CD4-positive, alpha-beta T cell treated with Interleukin-10 for 1 hour (primary cell): ENCODE data around the gene NEK6.

ENCODE experiments used
- DNase-seq: peaks from one replicate; pipeline ENCODE4 v3.0.0-alpha.2; 2020

Gene NEK6

DNA sequence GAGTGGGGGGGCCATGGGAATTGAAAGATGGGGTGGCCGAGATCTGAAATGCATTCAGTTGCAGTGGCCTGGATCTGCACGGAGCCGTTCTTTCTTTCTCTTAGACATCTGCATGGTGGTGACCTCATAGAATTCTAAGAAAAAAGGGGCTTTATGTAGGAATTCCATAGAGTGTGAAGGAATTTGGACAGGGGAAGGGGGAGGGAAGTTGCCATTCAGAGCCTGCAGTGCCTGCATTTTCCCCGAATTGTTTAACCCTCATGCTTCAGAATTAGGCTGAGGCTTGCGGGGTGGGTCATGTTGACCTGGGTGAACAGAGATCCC is 4.9 kb downstream of the NEK6 start:
- no peak for DNase-seq

DNA sequence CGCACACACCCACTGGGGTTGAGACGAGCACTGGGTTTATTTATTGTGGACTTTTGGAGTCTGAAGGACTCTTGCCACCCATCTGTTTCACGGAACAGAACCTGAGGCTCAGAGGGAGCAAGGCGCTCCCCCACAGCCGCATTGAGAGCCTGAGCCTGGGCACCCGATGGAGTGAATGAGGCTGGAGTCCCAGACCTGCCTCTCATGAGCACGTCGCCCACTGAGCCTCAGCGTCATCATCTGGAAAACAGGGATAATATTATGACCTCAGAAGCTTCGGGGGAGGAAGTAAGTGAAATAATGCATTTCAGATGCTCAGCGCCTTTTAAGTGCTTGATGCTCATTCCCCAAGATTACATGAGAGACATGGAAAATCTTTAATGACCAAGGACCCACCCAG is 5.5 kb downstream of the NEK6 start:
- DNase-seq: no peak

DNA sequence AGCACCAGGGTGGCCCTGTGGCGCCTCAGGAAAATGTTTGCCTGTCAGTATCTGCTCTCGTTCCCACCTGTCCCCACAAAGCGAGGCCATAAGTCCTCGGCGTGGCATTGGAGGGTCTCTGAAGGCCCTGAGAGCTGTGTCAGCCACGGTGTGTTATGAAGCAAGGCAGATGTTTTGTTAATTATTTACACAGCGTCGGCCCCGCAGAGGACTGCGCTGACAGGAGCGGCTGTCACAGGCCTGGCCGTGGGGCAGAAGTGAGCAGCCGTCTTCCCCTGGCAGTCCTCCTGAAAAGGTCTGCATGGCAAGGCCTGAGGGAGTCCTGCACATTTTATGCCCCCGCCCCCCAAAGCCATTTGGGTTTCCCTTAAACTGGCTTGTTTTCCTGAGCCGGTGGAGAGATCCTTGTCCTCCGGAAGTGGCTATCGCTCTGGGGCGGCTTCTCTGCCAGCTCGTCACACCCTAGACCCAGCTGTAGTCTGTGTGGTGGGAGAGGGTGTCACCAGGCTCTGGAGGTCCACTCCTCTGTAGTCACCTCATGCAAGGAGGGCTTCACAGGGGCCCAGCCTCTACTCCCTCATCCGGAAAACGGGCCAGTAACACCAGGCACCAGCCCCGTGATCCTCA is 6.2 kb downstream of the NEK6 start:
- no peak for DNase-seq

DNA sequence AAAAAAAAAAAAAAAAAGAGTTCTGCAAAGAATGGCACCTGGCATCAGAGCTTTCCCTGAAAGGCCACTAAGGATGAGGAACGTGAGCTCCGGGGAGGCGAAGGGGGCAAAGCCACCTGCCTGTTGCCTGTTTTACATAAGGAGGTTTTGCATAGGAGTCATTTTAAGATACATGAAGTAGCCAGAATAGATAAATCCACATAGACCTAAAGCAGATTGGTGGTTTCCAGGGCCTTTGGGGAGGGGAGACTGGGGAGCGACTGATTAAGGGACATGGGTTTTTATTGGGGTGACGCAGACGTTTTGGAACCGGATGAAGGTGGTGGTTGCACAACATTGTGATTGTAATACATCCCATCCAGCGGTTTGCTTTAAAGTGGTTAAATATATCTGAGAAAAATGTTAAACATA is 7.1 kb downstream of the NEK6 start:
- DNase-seq: no peak

DNA sequence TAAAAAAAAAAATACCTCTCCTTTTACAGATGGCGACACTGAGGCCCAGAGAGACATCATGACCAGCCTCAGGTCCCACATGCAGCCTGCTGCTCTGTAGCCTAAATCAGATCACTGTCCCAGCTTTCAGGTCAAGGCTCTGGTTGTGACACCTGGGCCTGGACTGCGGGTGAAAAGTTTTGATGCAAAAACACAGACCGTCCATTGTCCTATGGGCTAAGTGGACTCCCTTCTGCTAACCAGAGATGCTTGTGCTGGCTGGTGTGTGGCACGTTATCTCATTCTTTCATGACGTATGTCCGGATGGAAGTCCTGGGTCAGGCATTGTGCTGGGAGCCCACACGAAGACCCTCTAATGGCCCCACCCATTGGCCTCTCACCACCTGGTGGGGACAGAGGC is 7.8 kb downstream of the NEK6 start:
- no peak for DNase-seq

DNA sequence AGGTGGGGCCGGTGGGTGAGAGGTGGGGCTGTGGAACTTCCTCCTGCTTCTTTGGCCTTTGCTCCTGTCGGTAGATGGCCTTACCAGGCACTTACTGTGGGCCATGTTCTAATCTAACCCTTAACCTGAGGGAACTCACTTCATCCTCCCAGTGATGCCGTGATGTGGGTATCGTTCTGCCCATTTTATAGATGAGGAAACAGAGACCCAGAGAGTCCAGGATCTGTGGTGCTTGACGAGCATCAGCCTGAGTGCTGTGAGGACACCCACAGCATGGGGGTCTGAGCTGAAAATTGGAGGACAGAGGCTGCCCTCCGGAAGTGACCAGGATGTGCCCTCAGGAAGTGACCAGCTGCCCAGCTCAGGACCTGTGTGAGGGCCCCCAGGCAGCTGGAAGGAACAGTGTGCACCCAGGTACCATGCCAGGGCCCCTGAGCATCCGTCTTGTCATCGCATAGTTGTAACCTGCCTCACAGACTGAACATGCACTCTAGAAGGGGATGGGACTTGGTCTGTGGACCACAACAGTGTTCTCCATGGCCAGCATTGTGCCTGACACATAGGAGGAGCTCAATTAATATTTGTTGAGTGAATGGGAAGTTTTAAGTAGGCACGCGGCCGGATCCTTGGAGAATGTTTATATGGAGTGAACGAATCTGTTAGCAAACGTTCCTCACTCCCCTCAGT is 8.5 kb downstream of the NEK6 start:
- no peak for DNase-seq

DNA sequence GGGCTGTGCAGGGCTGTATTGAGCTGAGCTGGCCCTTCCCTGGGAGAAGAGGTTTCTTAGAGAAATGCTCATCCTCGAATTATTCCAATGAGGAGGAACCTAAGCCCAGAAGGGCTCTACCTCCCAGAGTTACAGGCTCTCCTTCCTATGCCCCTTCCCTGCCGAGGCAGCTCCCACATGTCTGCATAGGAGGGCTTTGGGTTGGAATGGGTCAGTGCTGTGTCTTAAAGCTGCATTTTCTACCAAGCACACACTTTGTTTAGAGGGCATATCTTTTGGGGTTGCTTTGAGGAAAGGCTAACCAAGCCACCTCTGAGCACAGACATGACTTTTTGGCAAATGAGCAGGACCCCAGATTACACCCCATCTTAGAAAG is 9.1 kb downstream of the NEK6 start:
- no peak for DNase-seq

DNA sequence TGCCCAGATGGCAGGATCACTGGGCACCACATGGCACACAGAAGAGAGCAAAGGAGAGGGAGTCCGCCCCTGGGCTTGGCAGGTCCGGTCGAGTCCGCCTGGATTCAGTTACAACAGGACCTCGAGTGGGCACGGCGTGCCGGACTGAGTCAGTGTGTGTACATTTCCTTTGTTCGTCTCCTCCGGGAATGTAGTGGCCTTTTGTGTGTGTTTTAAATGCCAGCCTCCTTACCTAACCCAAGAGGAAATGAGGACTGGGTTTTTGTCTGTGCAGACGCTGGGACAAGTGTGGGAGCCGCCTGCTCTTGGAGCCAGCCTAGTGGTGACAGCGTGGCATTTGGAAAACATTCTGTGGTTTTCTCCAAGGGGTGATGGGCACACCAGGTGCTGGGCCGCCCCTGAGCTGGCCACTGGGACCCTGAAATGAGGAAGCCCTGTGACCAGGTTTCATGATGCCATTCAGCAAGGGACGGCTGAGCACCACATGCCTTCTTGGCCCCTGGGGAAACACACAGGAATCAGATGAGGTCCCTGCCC is 9.6 kb downstream of the NEK6 start:
- no peak for DNase-seq

DNA sequence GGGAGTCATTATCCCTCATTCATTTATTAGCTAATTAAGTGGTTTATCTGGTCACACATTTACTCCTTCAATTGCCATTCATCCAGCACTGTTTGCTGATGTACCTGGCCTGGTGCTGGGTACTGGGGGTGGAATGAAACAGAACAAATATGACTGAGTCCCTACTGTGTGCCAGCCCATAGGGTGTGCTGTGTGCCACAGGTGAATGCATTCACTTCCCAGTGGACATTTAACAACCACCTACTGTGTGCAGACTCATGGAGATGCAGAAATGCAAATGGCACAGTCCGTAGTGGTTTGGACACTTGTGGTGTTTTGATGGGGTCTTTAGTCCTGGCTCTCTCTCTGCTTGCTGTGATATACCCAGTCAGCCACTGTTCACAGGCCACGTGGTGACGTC is 10.5 kb downstream of the NEK6 start:
- no peak for DNase-seq

DNA sequence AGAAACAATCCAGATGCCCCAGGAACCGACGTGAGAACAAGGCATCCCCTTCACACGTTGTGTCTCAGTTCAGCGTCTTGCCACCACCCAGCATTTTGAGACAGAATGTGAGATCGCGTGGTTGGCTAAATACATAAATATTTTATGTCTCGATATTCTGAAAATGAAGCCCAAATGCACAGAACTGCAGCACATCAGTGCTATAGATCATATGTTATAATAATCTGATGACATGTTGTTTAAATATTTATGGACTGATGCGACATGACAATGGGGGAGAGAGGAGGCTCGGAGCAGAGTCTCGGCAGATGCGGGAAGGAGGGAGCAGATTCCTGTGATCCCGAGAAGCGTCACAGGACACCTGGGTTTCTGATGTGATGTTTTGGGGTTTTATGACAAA is 10.9 kb downstream of the NEK6 start:
- no peak for DNase-seq

DNA sequence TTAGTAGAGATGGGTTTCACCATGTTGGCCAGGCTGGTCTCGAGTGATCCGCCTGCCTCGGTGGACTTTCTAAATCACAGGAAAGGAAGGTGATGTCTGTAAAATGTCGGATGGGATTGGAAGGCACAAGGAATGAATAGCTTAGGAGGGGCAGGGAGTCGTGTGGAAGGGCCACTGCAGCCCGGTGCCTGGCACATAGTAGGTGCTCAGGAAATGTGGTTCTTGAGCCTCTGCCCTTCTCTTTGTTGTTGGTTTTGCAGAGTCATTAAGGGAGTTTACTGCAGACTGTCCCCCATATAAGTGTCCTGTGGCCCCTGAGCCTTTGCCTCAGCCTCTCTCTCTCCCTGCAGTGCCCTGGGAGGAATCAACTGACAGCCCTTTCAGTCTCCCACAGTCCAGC is 11.8 kb downstream of the NEK6 start:
- no peak for DNase-seq

DNA sequence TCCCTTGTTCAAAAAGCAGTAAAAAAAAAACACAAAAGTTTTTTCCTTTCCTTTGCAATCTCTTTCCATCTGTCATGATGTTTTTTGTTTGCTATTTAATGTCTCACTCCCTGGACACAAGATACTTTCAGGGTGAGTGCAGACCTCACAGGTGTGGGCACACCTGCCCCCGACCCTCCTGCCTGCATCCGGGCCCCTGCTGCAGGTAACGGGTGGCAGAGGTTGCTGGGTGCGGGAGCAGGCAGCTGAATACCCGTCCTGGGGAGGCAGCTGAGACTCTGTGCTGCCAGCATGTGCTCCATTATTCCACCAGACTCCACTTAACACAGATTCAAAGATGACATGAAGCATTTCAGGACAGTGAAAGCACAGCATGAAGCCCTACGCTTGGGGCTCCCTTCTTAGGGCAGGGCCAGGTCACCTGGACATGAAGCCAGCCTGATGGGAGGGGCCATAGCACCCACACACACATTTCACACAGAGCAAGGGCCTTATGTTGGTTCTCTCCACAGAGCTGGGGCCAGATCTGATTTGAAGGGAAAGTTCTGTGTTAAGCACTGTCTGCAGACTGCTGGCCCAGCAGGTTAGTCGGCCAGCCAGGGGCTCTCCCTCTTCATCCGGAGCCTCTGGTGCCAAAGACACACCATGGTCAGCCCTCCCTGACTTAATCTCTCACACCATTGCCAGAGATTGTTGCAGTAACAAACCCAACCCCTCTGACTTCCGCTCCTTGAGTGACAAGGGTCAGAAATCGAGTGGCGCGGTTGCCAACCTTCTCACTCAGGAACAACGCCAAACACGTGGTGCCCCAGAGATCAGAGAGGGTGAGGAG is 13.0 kb downstream of the NEK6 start:
- DNase-seq: no peak

DNA sequence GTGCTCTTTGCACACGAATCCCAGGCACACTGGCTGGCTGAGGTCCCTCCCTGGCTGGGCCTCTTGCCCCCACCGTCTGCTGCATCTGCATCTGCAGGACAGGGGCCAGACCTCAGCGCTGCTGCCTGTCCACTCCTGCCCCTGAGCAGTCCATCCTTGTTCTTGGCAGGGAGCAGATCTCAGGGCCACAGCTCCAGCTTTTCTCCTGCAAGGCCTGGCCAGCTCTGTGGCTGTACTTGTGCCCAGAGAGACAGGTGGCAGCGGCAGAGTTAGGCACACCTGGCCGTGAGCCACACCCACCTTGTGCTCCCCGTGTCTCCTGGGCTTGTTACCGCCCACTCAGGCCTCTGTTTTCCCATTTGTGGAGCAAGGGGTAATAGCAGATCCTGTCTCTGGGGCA is 13.9 kb downstream of the NEK6 start:
- no peak for DNase-seq

DNA sequence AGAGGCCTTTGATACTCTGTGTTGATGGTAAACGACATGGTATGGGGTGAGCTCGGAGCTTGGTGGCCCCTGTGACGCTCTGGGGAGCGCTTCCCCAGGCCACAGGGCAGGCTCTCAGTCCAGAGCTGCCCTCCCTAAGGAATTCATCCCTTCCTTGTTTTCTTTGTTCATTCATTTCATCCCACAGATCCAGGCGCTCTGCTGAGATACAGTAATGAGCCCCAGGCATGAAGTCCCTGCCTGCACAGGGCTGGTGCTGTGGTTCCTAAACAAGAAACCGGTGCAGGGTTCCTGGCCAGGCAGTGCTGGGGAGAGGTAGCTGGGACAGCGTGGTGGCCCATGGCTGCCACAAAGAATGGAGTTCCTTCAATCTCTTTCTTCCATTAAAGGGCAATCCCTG is 14.4 kb downstream of the NEK6 start:
- no peak for DNase-seq

DNA sequence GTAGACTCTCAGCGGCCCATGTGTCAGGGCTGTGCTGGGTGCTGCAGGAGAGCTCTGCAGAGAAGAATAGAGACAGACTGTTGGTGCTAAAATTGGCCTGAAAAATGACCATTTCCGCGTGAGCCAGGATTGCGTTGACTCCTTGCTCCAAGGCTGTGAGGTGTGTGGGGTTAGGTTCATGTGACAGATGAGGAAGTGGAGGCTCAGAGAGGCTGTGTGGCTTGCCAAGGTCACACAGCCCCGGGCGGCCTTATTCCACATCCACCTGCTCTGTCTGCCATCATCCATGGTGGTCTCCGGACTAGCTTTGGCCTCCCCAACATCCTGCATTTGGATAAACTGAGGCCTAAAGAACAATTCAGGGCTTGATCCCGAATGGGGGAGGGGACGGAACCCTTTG is 15.2 kb downstream of the NEK6 start:
- DNase-seq: no peak

DNA sequence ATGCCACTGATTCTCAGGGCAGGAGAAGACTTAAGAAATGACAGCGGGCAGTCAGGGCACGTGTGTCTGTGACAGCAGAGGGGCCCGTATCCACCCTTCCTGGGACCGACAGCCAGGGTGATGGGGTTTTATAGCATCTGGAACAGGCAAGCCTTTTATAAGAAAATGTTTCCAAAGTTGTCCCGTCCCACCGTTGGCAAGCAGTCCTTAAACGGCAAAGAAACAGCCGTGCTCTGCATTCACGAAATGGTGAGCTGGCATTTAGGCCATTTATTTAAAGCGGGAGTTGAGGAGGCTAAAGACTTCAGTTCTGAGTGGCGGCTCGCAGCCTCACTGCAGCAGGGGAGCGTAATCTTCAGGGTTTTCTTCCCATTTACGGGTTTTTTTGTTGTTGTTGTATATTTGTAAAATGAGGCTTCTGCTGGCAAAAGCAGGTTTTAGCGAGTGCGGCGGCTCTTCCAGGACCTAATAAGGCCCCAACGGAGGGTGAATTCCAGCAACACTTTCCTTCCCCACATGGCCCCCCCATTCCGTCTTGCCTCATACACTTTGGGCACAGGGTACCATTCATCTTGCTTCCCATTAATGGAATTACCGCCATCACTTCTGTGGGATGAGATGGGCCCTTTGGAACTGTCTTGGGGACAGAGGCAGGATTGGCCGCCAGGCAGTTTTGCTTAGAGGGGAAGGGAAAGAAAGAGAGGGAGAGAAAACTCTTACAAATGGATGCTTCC is 15.8 kb downstream of the NEK6 start:
- DNase-seq: no peak

DNA sequence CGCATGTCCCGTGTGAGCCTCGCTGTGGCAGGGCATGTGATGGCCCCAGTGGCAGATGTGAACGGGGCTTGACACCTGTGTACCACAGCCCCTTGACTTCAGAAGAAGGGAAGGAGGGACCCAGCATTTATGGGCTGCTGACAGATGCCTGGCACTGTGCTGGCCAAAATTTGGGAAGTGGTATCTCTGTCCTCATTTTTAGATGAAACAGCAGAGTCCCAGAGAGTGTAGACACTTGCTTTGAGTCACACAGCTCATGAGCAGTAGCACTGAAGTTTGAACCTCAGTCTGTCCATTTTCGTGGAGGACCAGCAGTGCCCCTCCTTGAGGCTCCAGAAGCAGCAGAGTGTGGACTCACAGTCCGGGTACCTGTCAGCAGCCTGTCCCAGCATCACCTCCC is 16.5 kb downstream of the NEK6 start:
- no peak for DNase-seq

DNA sequence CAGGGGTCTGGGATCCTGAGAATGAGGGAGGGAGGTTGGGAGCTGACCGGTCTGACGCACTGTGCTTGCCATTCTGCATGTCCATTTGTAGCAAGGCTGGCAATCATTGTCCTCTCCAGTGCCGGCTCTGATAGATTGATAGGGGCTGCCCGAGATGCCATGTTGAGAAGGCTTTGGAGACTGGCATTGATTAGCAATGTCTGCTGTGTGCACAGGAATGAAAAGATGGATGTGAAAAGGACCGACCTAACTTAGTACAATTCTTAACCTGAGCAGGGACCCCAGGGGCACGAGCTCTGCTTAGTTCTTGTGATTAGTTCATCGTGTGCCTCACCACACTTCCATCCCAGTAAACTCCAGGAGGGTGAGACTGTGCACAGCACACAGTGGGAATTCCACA is 17.0 kb downstream of the NEK6 start:
- no peak for DNase-seq

DNA sequence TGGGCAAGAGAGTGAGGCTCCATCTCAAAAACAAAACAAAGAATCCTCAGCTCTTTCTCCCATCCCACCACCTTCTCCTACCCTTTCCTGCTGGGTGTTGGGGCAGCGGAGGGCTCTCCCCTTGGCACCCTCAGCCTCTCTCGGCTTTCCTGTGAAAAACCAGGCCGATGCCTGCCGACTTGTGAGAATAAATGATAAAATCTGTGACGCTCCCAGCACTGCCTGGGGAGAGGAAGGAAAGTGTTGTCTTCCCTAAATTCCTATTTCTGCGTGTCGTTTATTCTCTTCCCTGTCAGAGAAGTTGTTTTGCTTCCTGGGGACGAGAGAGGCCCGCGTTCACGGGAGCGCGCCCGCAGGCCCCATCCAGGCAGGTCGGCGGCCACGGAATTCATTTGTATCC is 19.7 kb downstream of the NEK6 start:
- no peak for DNase-seq

DNA sequence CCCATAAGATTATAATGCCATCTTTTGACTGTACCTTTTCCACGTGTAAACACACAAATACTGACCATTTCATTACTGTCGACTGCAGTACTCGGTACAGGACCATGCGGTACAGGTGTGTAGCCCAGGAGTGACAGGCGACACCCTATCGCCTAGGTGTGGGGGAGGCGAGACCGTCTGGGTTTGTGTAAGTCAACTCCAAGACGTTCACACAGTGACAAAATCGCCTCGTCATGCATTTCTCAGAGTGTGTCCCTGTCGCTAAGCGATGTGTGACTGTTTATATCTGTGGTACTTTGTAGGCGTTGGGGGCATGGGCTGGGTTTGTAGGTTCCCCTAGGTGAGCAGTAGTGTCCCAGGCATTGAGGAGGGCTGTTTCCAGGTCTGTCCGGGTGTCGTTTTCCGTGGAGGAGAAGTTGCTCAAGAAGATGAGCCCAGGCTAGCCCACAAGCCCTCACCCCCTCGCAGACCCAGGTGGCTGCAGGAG is 20.3 kb downstream of the NEK6 start:
- DNase-seq: no peak

DNA sequence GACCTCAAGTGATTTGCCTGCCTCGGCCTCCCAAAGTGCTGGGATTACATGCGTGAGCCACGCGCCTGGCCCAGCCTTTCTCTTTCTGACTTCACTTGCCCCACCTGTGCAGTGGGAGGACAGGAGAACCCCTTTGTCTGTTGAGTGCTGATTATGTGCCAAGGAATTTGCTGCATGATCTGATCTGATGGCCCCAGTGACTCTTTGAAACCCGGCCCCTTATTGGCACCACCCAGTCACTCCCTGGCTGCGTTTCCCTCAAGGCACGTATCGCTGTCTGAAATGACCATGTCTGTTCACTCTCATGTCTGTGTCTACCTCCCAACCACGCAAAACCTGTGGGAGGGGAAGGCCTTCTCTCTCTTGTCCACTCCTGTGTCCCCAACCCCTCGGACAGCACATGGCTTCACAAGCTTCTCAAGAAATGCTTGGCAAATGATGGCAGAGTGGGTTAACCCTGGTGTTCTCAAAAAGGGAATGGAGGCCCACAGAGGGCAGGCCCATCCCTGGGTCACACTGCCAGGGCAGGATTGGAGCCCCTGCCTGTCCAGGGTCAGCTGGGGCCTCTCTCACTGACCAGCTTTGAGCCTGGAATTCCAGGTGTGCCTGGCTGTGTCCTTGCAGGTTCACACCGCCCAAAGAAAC is 21.9 kb downstream of the NEK6 start:
- DNase-seq: no peak

DNA sequence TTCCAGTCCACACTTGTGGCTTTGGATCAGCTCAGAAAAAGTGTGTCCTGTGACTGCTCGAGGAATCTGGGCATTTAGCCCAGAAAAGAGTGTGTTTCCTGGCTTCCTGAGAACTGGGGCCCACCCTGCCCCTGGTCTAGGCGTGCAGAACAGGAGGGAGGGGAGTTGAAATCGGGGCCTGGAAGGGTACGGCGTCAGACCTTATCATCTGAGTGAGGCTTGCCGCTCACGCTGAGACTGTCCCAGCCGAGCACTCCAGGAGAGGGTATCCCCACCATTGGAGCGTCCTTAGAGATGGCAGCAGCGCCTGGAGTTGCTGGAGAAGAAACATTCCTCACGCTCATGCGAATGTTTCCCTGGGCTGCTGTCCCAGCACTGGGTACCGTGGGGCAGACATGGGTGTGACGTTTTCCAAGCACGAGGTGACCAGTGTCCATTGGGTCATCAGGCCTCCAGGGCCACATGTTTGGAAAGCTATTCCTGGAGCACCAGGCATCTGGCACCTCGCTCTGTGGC is 22.5 kb downstream of the NEK6 start:
- DNase-seq: no peak

DNA sequence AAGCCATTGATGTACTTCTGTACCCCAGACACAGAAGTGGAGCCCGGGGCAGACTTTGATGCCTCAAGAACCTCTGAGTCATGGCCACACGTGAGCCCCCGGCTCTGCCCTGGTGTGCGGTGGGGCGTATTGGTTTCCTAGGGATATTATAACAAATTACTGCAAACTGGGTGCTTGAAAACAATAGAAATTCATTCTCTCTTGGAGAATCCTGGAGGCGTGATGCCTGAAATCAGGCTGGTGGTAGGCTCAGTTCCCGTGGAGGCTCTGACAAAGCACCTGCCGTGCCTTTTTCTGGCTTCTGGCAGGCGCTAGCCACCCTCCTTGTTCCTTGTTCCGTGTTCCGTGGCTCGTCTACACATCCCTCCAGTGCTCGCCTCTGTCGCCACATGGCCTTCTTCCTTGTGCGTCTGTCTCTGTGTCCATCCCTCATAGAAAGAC is 24.2 kb downstream of the NEK6 start:
- no peak for DNase-seq
